ENCODE measurements around the gene OPN4. TPM values are rescaled to one million over a fixed set of nuclear protein-coding genes. Genes with fewer than 3 reads are reported as not detected.
A peak's percentile ranks its signal among the peaks of the same experiment; 100 is the strongest.
"Not testable (repeated sequence)": the region's sequence is repeated elsewhere in the genome, so short reads cannot be mapped to it uniquely, and the experiment has no call there.

The OPN4 gene
- not detected in 2 replicates for total RNA-seq (2014; rRNA removed; shearing (Covaris generic))

GRCh38 chr10:86654411-86655172 is at the start of gene OPN4:
OPN4 (plus strand) TSS chr10:86654547; CDS start chr10:86654784, 237 bp downstream.
- no peak for DNase-seq (ENCODE audit: low spot score)

GRCh38 chr10:86607674-86608073 is 46.7 kb upstream of the OPN4 start:
- DNase-seq (ENCODE audit: low spot score) = no peak

GRCh38 chr10:86609920-86610319 is 44.4 kb upstream of the OPN4 start:
- no peak for DNase-seq (ENCODE audit: low spot score)

- peak; percentile 17 for DNase-seq (ENCODE audit: low spot score)
Observed at GRCh38 chr10:86611386-86611785, 43.0 kb upstream of the OPN4 start.

- no peak for DNase-seq (ENCODE audit: low spot score)
Observed at GRCh38 chr10:86613096-86613495, 41.3 kb upstream of the OPN4 start.

- DNase-seq (ENCODE audit: low spot score) = no peak
Observed at GRCh38 chr10:86613905-86614304, 40.4 kb upstream of the OPN4 start.

GRCh38 chr10:86614853-86615252 is 39.5 kb upstream of the OPN4 start:
- no peak for DNase-seq (ENCODE audit: low spot score)

- not testable (repeated sequence) for DNase-seq (ENCODE audit: low spot score)
Observed at GRCh38 chr10:86617278-86617677, 37.1 kb upstream of the OPN4 start.

- DNase-seq (ENCODE audit: low spot score) = no peak
Observed at GRCh38 chr10:86628311-86628710, 26.0 kb upstream of the OPN4 start.

GRCh38 chr10:86630079-86630478 is 24.3 kb upstream of the OPN4 start:
- no peak for DNase-seq (ENCODE audit: low spot score)

GRCh38 chr10:86632009-86632800 is 22.1 kb upstream of the OPN4 start:
- DNase-seq (ENCODE audit: low spot score) = no peak

GRCh38 chr10:86632951-86633350 is 21.4 kb upstream of the OPN4 start:
- DNase-seq (ENCODE audit: low spot score) = no peak

GRCh38 chr10:86635402-86635801 is 18.9 kb upstream of the OPN4 start:
- no peak for DNase-seq (ENCODE audit: low spot score)

- no peak for DNase-seq (ENCODE audit: low spot score)
Observed at GRCh38 chr10:86636311-86636710, 18.0 kb upstream of the OPN4 start.

- no peak for DNase-seq (ENCODE audit: low spot score)
Observed at GRCh38 chr10:86642021-86642420, 12.3 kb upstream of the OPN4 start.

GRCh38 chr10:86642499-86642898 is 11.8 kb upstream of the OPN4 start:
- DNase-seq (ENCODE audit: low spot score) = no peak

- DNase-seq (ENCODE audit: low spot score) = no peak
Observed at GRCh38 chr10:86644152-86644793, 10.1 kb upstream of the OPN4 start.

GRCh38 chr10:86644794-86645445 is 9.4 kb upstream of the OPN4 start:
- DNase-seq (ENCODE audit: low spot score) = no peak

GRCh38 chr10:86645621-86646165 is 8.7 kb upstream of the OPN4 start:
- DNase-seq (ENCODE audit: low spot score) = not testable (repeated sequence)

GRCh38 chr10:86646532-86646931 is 7.8 kb upstream of the OPN4 start:
- no peak for DNase-seq (ENCODE audit: low spot score)

GRCh38 chr10:86646933-86647332 is 7.4 kb upstream of the OPN4 start:
- no peak for DNase-seq (ENCODE audit: low spot score)
